CD4-positive, alpha-beta memory T cell (primary cell): ENCODE results near the gene PKP3. TPM values are rescaled to one million over a fixed set of nuclear protein-coding genes. Genes with fewer than 3 reads are reported as not detected.

Source experiments
- CTCF ChIA-PET: fragments of 350-600 bp; sonication (Branson Sonifier 250); formaldehyde crosslinking; loops from one replicate; lab custom pipeline; 2021; ENCODE audit warnings: inconsistent platforms; ENCODE audit not compliant: partially characterized antibody; lab: Charles Lee
- POLR2A ChIA-PET: fragments of 350-600 bp; sonication (Branson Sonifier 250); formaldehyde crosslinking; loops from one replicate; lab custom pipeline; 2021; ENCODE audit not compliant: partially characterized antibody; lab: Charles Lee
- DNase-seq, 5 donors: peaks; one replicate each; pipeline versions ENCODE4 v3.0.0 to v3.0.0-alpha.2; 2020 to 2022; ENCODE audit warnings: mixed read lengths in 1 of 5
- H3K27ac ChIP-seq: one replicate; pipeline ENCODE4 v1.7.0; 2013; ENCODE audit warnings: low read depth, low read length
- H3K27me3 ChIP-seq: 2 replicates; pipeline ENCODE4 v1.7.0; 2013; ENCODE audit warnings: mild to moderate bottlenecking, low read length, moderate library complexity; ENCODE audit not compliant: insufficient read depth
- H3K36me3 ChIP-seq: 2 replicates; pipeline ENCODE4 v1.7.0; 2013; ENCODE audit warnings: mild to moderate bottlenecking, low read length, moderate library complexity; ENCODE audit not compliant: insufficient read depth
- H3K4me1 ChIP-seq: 2 replicates; pipeline ENCODE4 v1.7.0; 2013; ENCODE audit warnings: mild to moderate bottlenecking, low read length, moderate library complexity; ENCODE audit not compliant: insufficient read depth
- H3K4me3 ChIP-seq, 2 donors: one replicate each; pipeline ENCODE4 v1.7.0; 2013; ENCODE audit warnings: low read length in 2 of 2, mild to moderate bottlenecking in 1 of 2
- H3K9me3 ChIP-seq, 2 donors: one replicate each; pipeline ENCODE4 v1.7.0; 2013; ENCODE audit warnings: low read length in 2 of 2, control low read depth in 1 of 2; ENCODE audit not compliant: control insufficient read depth in 1 of 2
- H3K27ac Mint-ChIP-seq, 7 donors: one replicate each; pipeline ENCODE4 v1.8.0; 2020 to 2021; ENCODE audit warnings: mixed read lengths in 7 of 7, mild to moderate bottlenecking in 6 of 7, inconsistent platforms in 3 of 7, moderate library complexity in 3 of 7
- H3K27me3 Mint-ChIP-seq, 2 donors: one replicate each; pipeline ENCODE4 v1.8.0; 2020 to 2021; ENCODE audit warnings: mixed read lengths in 2 of 2
- H3K36me3 Mint-ChIP-seq, 2 donors: one replicate each; pipeline ENCODE4 v1.8.0; 2020 to 2021; ENCODE audit warnings: mixed read lengths in 2 of 2, inconsistent platforms in 1 of 2, mild to moderate bottlenecking in 1 of 2
- H3K4me1 Mint-ChIP-seq, 4 donors: one replicate each; pipeline ENCODE4 v1.8.0; 2020 to 2021; ENCODE audit warnings: mixed read lengths in 4 of 4, mild to moderate bottlenecking in 1 of 4
- H3K4me3 Mint-ChIP-seq, 8 donors: one replicate each; pipeline ENCODE4 v1.8.0; 2020 to 2021; ENCODE audit warnings: mixed read lengths in 8 of 8, mild to moderate bottlenecking in 7 of 8, moderate library complexity in 6 of 8, inconsistent platforms in 3 of 8
- H3K9me3 Mint-ChIP-seq, 8 donors: one replicate each; pipeline ENCODE4 v1.8.0; 2020 to 2021; ENCODE audit warnings: mixed read lengths in 8 of 8, mild to moderate bottlenecking in 5 of 8, inconsistent platforms in 3 of 8, moderate library complexity in 1 of 8
- intact Hi-C: fragments of 100-400 bp; cut with micrococcal nuclease; formaldehyde crosslinking; loops from one replicate; pipeline ENCODE4 v1.15.1; 2023
- polyA plus RNA-seq, 2 donors: library from polyadenylated mRNA; unstranded; fragments of 300-500 nt; fragmentation: Illumina TruSeq; gene quantifications; one replicate each; pipeline ENCODE4 v1.2.3, GENCODE V29; 2021
- total RNA-seq, 2 experiments: library from RNA; stranded (reverse); gene quantifications; one replicate each; pipeline ENCODE4 v1.2.3, GENCODE V29; 2021

PKP3 gene
- total and polyA plus RNA-seq, 4 experiments from 2014 or later = 0.14 TPM; not detected in 3

DNA sequence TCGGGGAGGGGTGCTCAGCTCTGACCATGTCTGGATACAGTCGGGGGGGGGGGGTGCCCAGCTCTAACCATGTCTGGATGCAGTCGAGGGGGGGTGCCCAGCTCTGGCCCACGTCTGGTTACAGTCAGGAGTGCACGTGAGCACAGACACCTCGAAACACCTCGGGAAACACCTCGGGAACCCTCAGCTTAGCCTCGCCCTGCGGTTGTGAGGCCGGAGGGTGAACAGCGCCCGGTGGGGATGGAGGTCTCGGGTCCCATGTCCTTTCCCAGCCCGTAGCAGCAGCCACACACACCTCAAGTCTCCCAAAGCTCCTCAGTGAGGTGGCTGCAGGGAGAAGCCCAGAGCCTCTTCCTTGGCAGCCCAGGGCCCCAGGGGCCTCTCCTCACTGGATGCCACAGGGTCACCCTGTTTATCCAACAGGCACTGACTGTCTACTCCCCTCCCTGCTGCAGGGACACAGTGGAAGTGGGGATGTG lies 18.7 kb downstream of the PKP3 start:
- POLR2A ChIA-PET = interaction anchor here (0.6 to 16.3 kb wide), 8 partner anchors 6 to 145 kb away, joined by 3 to 539 read pairs (median 4); partner anchors contain the start of genes ANO9, IFITM1 and PTDSS2

DNA sequence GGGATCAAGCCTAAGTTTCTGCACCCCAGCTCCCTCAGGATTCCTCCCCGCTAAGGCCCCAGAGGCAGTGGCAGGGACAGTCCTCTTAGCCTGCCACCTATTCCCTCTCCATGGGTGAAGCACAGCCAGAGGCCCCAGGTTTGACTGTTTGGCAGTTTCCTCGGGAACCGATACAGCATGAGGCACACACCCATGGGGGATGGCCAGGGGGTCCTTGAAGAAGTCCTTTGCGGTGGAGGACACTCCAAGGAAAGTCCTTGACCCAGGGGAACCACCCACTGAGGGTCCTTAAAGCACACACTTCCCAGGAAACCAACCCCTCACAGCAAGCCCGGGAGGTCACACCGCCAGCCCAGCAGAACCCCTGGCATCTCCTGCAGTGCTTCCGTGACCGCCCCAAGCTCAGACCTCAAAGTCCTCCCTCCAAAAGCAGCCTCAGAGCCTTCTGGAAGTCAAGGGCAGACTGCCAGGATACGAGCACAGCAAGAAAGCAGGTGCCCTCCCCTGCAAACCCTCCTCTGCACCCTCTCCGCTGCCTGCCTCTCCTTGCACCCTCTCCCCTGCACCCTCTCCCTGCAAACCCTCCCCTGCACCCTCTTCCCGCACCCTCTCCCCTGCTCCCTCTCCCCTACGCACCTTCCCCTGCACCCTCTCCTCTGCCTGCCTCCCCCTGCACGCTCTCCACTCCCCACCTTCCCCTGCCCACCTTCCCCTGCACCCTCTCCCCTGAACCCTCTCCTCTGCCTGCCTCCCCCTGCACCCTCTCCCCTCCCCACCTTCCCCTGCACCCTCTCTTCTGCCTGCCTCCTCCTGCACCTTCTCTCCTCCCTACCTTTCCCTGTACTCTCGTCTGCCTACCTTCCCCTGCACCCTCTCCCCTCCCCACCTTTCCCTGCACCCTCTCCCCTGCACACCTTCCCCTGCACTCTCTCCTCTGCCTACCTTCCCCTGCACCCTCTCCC lies 19.4 kb downstream of the PKP3 start:
- Mint-ChIP-seq H3K36me3 (peaks cover 0 to 9% of the 10 kb centered on the region in 2 donors), H3K27me3 (no peaks in the 10 kb centered on the region), H3K4me1 (peaks cover 4 to 51% (median 23%) of the 10 kb centered on the region in 4 donors), H3K9me3 (no peaks in the 10 kb centered on the region), H3K27ac (peak overlapping the region; percentile 6 to 93 (median 77)), H3K4me3 (peak overlapping the region; percentile 74 to 100 (median 84))
- ChIA-PET CTCF (interaction anchor here (0.6 to 9.3 kb wide), 2 partner anchors 37 to 58 kb away, joined by 3 to 103 read pairs; partner anchors contain the start of gene PTDSS2), POLR2A (interaction anchor here (0.6 to 16.3 kb wide), 16 partner anchors 7 to 163 kb away, joined by 3 to 539 read pairs (median 4); partner anchors contain the start of genes ANO9, HRAS, IFITM1 and PGGHG)
- H3K27me3 ChIP-seq = no peaks in the 10 kb centered on the region
- H3K27ac ChIP-seq = peak overlapping the region; percentile 30
- H3K9me3 ChIP-seq = no peaks in the 10 kb centered on the region
- peaks cover 31% of the 10 kb centered on the region for H3K4me1 ChIP-seq
- peaks cover 10% of the 10 kb centered on the region for H3K36me3 ChIP-seq
- peak in 1 of 5 donors; percentile 57 for DNase-seq
- intact Hi-C loops = loop anchor here (2.0 kb wide), 1 partner anchor 93 kb away; the partner anchor contains the start of gene RNH1
- peak overlapping the region; percentile 17 to 76 for H3K4me3 ChIP-seq

More for the DNA sequence above, 18.7 kb downstream of the PKP3 start:
- peaks cover 0 to 9% of the 10 kb centered on the region in 2 donors for H3K36me3 Mint-ChIP-seq
- H3K9me3 ChIP-seq = no peaks in the 10 kb centered on the region
- H3K9me3 Mint-ChIP-seq = no peaks in the 10 kb centered on the region
- H3K4me3 Mint-ChIP-seq = peak overlapping the region; percentile 74 to 100 (median 84)
- no peaks in the 10 kb centered on the region for H3K27me3 ChIP-seq
- intact Hi-C loops = no loop called here
- H3K4me1 ChIP-seq = peaks cover 36% of the 10 kb centered on the region
- H3K27ac ChIP-seq = peak overlapping the region; percentile 30
- H3K27ac Mint-ChIP-seq = peak overlapping the region in 3 of 7 donors; percentile 30 to 83 (median 77)
- peaks cover 4 to 44% (median 25%) of the 10 kb centered on the region in 4 donors for H3K4me1 Mint-ChIP-seq
- DNase-seq = peak in 1 of 5 donors; percentile 28
- H3K36me3 ChIP-seq = peaks cover 11% of the 10 kb centered on the region
- peak overlapping the region in 1 of 2 donors; percentile 76 for H3K4me3 ChIP-seq
- CTCF ChIA-PET = interaction anchor here (0.6 to 9.3 kb wide), 2 partner anchors 38 to 57 kb away, joined by 3 to 103 read pairs; partner anchors contain the start of gene PTDSS2
- no peaks in the 10 kb centered on the region for H3K27me3 Mint-ChIP-seq

DNA sequence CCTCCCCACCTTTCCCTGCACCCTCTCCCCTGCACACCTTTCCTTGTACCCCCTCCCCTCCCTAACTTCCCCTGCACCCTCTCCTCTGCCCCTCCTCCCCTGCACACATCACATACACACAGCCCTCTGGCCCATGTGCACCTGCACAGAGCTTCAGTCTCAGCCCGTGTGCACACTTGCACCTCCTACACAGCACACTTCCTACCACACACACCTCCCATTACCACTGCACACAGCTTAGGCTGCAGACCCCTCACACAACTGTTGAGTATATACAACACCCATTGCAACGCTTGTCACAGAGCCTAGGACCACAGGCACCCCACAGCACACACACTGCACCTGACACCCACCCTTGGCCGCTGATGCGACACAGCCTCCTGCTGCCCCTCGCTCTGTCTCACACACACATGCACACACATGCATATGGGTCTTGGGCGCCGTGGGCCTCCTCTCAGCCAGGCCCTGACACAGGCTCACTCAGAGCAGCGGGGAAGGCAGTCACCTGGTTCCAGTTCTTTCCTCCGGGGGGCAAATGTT lies 20.4 kb downstream of the PKP3 start:
- Histone ChIP-seq H3K4me1 (peaks cover 31% of the 10 kb centered on the region), H3K27ac (peak overlapping the region; percentile 61), H3K27me3 (no peaks in the 10 kb centered on the region), H3K9me3 (no peaks in the 10 kb centered on the region), H3K4me3 (peak overlapping the region; percentile 76 to 88), H3K36me3 (peaks cover 5% of the 10 kb centered on the region)
- Mint-ChIP-seq H3K27ac (peak overlapping the region; percentile 91 to 97 (median 93)), H3K4me1 (peaks cover 4 to 46% (median 21%) of the 10 kb centered on the region in 4 donors), H3K4me3 (peak overlapping the region; percentile 92 to 100 (median 96)), H3K27me3 (no peaks in the 10 kb centered on the region), H3K9me3 (no peaks in the 10 kb centered on the region), H3K36me3 (peaks cover 0 to 9% of the 10 kb centered on the region in 2 donors)
- intact Hi-C loops = loop anchor here (2.0 kb wide), 1 partner anchor 92 kb away; the partner anchor contains the start of gene RNH1
- peak in 1 of 5 donors; percentile 38 for DNase-seq
- ChIA-PET POLR2A (interaction anchor here (0.8 to 16.3 kb wide), 19 partner anchors 8 to 206 kb away, joined by 3 to 539 read pairs (median 9); partner anchors contain the start of genes ANO9, BET1L, HRAS and IFITM1), CTCF (interaction anchor here (0.6 to 9.3 kb wide), 6 partner anchors 7 to 105 kb away, joined by 3 to 103 read pairs (median 4); partner anchors contain the start of gene PTDSS2)

DNA sequence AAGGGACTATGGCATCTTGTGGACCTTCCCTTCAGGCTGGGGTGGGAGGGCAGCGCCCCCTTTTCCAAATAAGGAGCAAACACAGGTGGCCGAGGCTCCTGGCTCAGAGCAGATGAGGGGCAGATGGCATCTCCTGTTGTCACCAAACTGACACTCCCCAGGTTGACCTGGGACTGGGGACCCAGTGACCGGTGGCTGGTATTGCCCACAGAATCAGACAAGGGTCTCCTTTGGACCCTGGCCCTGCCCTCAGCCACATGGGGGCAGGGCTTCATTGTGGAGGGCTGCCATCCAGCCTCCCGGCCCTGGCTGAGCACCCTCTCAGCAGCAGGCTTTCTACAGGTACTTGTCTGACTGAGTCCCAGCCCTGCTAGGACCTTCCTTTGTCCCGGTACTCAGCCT lies 21.6 kb downstream of the PKP3 start:
- intact Hi-C loops = loop anchor here (1.0 to 2.0 kb wide), 3 partner anchors 8 to 91 kb away; partner anchors contain the start of gene RNH1

GRCh38 chr11:416051-416756 lies 22.2 kb downstream of the PKP3 start:
- Mint-ChIP-seq H3K4me1 (peaks cover 4 to 42% (median 17%) of the 10 kb centered on the region in 4 donors), H3K36me3 (peaks cover 0 to 9% of the 10 kb centered on the region in 2 donors), H3K27me3 (no peaks in the 10 kb centered on the region), H3K27ac (peak overlapping the region; percentile 91 to 97 (median 93)), H3K9me3 (no peaks in the 10 kb centered on the region), H3K4me3 (peak overlapping the region; percentile 92 to 100 (median 96))
- Histone ChIP-seq H3K27ac (peak overlapping the region; percentile 61), H3K9me3 (no peaks in the 10 kb centered on the region), H3K4me1 (peaks cover 31% of the 10 kb centered on the region), H3K27me3 (no peaks in the 10 kb centered on the region), H3K4me3 (peak overlapping the region; percentile 58 to 73), H3K36me3 (no peaks in the 10 kb centered on the region)
- ChIA-PET POLR2A (interaction anchor here (0.6 to 16.3 kb wide), 21 partner anchors 10 to 403 kb away, joined by 3 to 539 read pairs (median 10); partner anchors contain the start of genes ANO9, BET1L, HRAS and IFITM1), CTCF (interaction anchor here (1.0 to 9.3 kb wide), 5 partner anchors 9 to 52 kb away, joined by 3 to 103 read pairs (median 4); partner anchors contain the start of gene PTDSS2)
- intact Hi-C loops = no loop called here
- DNase-seq = peak in 1 of 5 donors; percentile 38

More for the DNA sequence above, 21.6 kb downstream of the PKP3 start:
- Mint-ChIP-seq H3K27me3 (no peaks in the 10 kb centered on the region), H3K4me3 (peak overlapping the region; percentile 92 to 100 (median 96)), H3K36me3 (peaks cover 0 to 9% of the 10 kb centered on the region in 2 donors), H3K4me1 (peaks cover 4 to 42% (median 17%) of the 10 kb centered on the region in 4 donors), H3K27ac (peak overlapping the region; percentile 91 to 97 (median 93)), H3K9me3 (no peaks in the 10 kb centered on the region)
- CTCF ChIA-PET = interaction anchor here (1.0 to 9.3 kb wide), 7 partner anchors 9 to 52 kb away, joined by 3 to 103 read pairs (median 4); partner anchors contain the start of gene PTDSS2
- Histone ChIP-seq H3K4me3 (peak overlapping the region; percentile 58 to 73), H3K9me3 (no peaks in the 10 kb centered on the region), H3K27ac (peak overlapping the region; percentile 61), H3K36me3 (no peaks in the 10 kb centered on the region), H3K27me3 (no peaks in the 10 kb centered on the region), H3K4me1 (peaks cover 31% of the 10 kb centered on the region)
- POLR2A ChIA-PET = interaction anchor here (1.1 to 16.3 kb wide), 16 partner anchors 9 to 207 kb away, joined by 3 to 539 read pairs (median 11); partner anchors contain the start of genes ANO9, BET1L, HRAS and IFITM1
- DNase-seq = no peak
